ENCODE results near the gene MRPS21.

MRPS21 gene

DNA sequence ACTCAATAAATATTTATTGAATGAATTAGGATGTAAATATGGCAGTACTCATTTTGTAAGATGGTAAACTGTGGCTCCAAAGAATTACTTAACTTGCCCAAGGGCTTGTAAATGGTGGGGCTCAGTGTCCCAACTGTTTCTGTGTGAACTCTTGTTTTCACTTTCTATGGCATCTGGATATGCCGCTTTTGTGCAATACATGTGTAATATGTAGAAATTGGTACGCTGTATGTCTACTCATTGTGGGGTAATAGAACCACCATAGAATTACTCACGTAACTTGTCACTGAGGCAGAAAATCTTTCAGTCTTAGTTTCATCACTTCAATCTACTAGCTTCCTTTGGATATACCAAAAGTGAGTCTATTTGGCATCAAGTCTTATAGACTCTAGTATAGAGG lies 28.6 kb downstream of the MRPS21 start:
- TF ChIP-seq, protein P1, sequence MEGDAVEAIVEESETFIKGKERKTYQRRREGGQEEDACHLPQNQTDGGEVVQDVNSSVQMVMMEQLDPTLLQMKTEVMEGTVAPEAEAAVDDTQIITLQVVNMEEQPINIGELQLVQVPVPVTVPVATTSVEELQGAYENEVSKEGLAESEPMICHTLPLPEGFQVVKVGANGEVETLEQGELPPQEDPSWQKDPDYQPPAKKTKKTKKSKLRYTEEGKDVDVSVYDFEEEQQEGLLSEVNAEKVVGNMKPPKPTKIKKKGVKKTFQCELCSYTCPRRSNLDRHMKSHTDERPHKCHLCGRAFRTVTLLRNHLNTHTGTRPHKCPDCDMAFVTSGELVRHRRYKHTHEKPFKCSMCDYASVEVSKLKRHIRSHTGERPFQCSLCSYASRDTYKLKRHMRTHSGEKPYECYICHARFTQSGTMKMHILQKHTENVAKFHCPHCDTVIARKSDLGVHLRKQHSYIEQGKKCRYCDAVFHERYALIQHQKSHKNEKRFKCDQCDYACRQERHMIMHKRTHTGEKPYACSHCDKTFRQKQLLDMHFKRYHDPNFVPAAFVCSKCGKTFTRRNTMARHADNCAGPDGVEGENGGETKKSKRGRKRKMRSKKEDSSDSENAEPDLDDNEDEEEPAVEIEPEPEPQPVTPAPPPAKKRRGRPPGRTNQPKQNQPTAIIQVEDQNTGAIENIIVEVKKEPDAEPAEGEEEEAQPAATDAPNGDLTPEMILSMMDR (IDR thresholded peaks at IDR 0.05; ENCODE audit: insufficient read depth, missing control alignments): no peak
- peak; percentile 25 for FAIRE-seq
- DNase-seq (ENCODE audit: insufficient read length, low spot score): no peak

DNA sequence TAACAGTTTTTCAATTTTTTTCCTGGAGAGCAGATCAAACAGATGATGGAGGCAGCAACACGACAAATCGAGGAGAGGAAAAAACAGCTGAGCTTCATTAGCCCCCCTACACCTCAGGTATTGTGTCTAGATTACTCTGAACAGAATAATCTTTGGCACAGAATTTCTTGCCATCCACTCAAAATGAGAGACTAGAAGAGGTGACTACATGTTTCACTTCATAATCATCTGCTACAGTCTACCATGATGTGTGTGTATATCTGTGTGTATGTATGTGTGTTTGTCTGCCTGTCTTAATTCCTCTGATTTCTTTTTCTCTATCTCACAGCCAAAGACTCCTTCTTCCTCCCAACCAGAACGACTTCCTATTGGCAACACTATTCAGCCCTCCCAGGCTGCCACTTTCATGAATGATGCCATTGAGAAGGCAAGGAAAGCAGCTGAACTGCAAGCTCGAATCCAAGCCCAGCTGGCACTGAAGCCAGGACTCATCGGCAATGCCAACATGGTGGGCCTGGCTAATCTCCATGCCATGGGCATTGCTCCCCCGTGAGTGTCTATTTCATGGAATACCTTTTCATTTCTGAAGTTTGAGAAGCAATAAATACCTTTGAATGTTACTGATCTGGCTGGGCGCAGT lies 39.1 kb downstream of the MRPS21 start:
- no peak for DNase-seq (ENCODE audit: insufficient read length, low spot score)
- FAIRE-seq: no peak

DNA sequence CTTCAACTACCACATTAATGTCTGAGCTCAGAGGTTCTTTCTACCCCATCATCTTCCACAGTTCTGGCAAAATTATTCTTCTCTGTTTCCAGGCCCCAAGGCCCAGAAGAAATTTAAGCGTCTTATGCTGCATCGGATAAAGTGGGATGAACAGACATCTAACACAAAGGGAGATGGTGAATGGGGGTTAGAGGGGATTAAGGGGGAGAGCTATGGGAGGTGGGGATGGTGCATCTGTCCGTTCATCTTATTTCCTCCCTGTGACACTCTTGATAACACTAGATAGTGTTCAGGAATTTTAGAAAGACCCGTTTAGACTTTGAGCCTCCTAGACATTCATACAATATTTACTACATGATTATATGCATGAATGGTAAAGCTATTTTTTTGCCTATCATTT lies 52.7 kb downstream of the MRPS21 start:
- DNase-seq (ENCODE audit: insufficient read length, low spot score) (peak; percentile 72), FAIRE-seq (peak; percentile 99)
- TF ChIP-seq, protein P1 (IDR thresholded peaks at IDR 0.05; ENCODE audit: insufficient read depth, missing control alignments): no peak

More for the DNA sequence above, 39.1 kb downstream of the MRPS21 start:
- TF ChIP-seq, protein P1 (IDR thresholded peaks at IDR 0.05; ENCODE audit: insufficient read depth, missing control alignments): no peak

DNA sequence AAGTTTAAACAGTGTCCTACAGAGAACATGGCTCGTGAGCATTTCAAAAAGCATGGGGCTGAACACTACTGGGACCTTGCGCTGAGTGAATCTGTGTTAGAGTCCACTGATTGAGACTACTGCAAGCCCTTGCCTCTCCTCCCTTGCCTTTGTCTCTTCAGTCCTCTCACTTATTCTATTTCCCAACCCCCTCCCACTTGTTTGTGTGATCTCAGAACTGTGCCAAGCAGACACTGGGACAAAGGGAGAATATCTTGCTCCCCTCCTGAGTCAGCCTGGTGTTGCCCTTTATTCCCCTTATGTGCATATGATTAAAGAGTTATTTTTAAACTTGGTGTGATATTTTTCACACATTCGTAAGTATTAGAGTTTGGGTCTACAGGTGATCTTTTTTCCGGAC lies 59.2 kb downstream of the MRPS21 start:
- no peak for FAIRE-seq
- TF ChIP-seq, protein P1 (IDR thresholded peaks at IDR 0.05; ENCODE audit: insufficient read depth, missing control alignments): no peak
- DNase-seq (ENCODE audit: insufficient read length, low spot score): no peak

Data from D721Med (cell line).